ENCODE data around the gene FSD1. TPM values are rescaled to one million over a fixed set of nuclear protein-coding genes. Genes with fewer than 3 reads are reported as not detected.
A peak's percentile ranks its signal among the peaks of the same experiment; 100 is the strongest.

The FSD1 gene
- total RNA-seq, 1 experiment from 2014 or later: not detected

- DNase-seq: no peak
- Histone ChIP-seq H3K79me2 (ENCODE audit: low read length) (no peaks in the 10 kb centered on the region; the same call in 1 of the 2 replicates), H3K27me3 (ENCODE audit: low read length) (no peaks in the 10 kb centered on the region), H3K4me2 (ENCODE audit: low read depth, low read length, poor library complexity, severe bottlenecking) (peak within 1 kb of the TSS; percentile 77), H3K9me2 (replicated peaks; ENCODE audit: insufficient read depth, low read length) (no peaks in the 10 kb centered on the region), H4K20me1 (ENCODE audit: insufficient read depth, low read depth, low read length) (no peaks in the 10 kb centered on the region), H3K27ac (ENCODE audit: low read length) (no peak within 1 kb of the TSS), H3K9me3 (ENCODE audit: low read length) (no peaks in the 10 kb centered on the region), H3K9ac (ENCODE audit: low read length) (peak within 1 kb of the TSS; percentile 74), H3K4me3 (ENCODE audit: low read length) (peak within 1 kb of the TSS; percentile 64), H3K4me1 (ENCODE audit: low read length) (peaks cover 20% of the 10 kb centered on the region), H2AFZ (ENCODE audit: low read length) (peak within 1 kb of the TSS; percentile 96), H3K36me3 (ENCODE audit: insufficient read depth, low read length) (no peaks in the 10 kb centered on the region)
These were observed 34.3 kb downstream of the FSD1 start, which contains the start of gene STAP2 for GRCh38 chr19:4338441-4339355. TSS of gene STAP2 (minus strand) at chr19:4338827. CDS start at chr19:4338753, 74 bp downstream.

- peak overlapping the region; percentile 80 for H3K9ac ChIP-seq (ENCODE audit: low read length)
- no peaks in the 10 kb centered on the region for H4K20me1 ChIP-seq (ENCODE audit: insufficient read depth, low read depth, low read length)
- peaks cover 27% of the 10 kb centered on the region for H3K4me1 ChIP-seq (ENCODE audit: low read length)
- H3K4me2 ChIP-seq (ENCODE audit: low read depth, low read length, poor library complexity, severe bottlenecking): peak overlapping the region; percentile 88
- no peaks in the 10 kb centered on the region for H3K9me3 ChIP-seq (ENCODE audit: low read length)
- H2AFZ ChIP-seq (ENCODE audit: low read length): peak overlapping the region; percentile 93
- peak overlapping the region; percentile 33; the same call in 1 of the 2 replicates for H3K27ac ChIP-seq (ENCODE audit: low read length)
- no peaks in the 10 kb centered on the region for H3K27me3 ChIP-seq (ENCODE audit: low read length)
- H3K79me2 ChIP-seq (ENCODE audit: low read length): peaks cover 8% of the 10 kb centered on the region
- no peaks in the 10 kb centered on the region for H3K36me3 ChIP-seq (ENCODE audit: insufficient read depth, low read length)
- DNase-seq: no peak
- H3K4me3 ChIP-seq (ENCODE audit: low read length): peak overlapping the region; percentile 72
- H3K9me2 ChIP-seq (replicated peaks; ENCODE audit: insufficient read depth, low read length): no peaks in the 10 kb centered on the region
These were observed 37.9 kb downstream of the FSD1 start for GRCh38 chr19:4342314-4342614.

DNA sequence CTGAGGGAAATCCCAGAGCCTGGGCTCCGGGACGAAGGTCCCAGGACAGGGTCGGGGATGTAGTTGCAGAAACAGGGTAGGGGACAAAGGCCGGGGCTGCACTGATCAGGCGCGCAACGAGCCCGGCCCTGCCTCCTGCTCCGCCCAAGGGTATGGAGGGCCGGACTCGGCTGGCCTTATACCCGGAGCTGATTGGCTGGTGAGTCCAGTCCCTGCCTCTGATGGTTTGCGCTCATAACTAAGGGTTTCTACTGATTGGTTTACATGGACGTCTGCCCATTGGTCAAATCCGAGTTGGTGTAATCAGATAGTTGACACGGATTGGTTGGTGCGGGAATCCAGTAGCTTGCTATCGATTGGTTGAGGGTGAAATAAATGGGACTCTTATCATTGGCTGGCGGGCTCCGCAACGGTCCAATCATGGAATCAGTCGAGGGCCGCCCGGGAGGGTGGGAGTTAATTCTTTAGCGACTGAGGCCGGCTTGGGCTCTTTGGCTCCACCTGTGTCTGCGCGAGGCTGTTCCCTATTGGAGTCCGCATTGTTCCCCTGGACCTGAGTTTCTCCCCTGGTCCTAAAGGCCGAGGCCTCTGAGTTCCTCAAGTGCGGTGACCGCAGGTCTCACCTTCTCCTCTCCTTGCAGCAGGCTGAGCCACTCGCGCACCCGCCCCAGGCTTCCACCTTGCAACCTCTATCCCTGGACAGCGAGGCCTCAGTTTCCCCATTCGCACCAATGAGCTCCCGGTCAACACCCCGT, 38.4 kb downstream of the FSD1 start:
- Histone ChIP-seq H4K20me1 (ENCODE audit: insufficient read depth, low read depth, low read length) (no peaks in the 10 kb centered on the region), H3K4me2 (ENCODE audit: low read depth, low read length, poor library complexity, severe bottlenecking) (peak overlapping the region; percentile 100), H3K9me3 (ENCODE audit: low read length) (no peaks in the 10 kb centered on the region), H3K27ac (ENCODE audit: low read length) (peak overlapping the region; percentile 84), H3K4me3 (ENCODE audit: low read length) (peak overlapping the region; percentile 92), H3K79me2 (ENCODE audit: low read length) (peaks cover 8% of the 10 kb centered on the region), H3K4me1 (ENCODE audit: low read length) (peaks cover 27% of the 10 kb centered on the region), H2AFZ (ENCODE audit: low read length) (peak overlapping the region; percentile 94), H3K27me3 (ENCODE audit: low read length) (no peaks in the 10 kb centered on the region), H3K9me2 (replicated peaks; ENCODE audit: insufficient read depth, low read length) (no peaks in the 10 kb centered on the region), H3K9ac (ENCODE audit: low read length) (peak overlapping the region; percentile 94), H3K36me3 (ENCODE audit: insufficient read depth, low read length) (no peaks in the 10 kb centered on the region)
- DNase-seq: peak; percentile 99

DNA sequence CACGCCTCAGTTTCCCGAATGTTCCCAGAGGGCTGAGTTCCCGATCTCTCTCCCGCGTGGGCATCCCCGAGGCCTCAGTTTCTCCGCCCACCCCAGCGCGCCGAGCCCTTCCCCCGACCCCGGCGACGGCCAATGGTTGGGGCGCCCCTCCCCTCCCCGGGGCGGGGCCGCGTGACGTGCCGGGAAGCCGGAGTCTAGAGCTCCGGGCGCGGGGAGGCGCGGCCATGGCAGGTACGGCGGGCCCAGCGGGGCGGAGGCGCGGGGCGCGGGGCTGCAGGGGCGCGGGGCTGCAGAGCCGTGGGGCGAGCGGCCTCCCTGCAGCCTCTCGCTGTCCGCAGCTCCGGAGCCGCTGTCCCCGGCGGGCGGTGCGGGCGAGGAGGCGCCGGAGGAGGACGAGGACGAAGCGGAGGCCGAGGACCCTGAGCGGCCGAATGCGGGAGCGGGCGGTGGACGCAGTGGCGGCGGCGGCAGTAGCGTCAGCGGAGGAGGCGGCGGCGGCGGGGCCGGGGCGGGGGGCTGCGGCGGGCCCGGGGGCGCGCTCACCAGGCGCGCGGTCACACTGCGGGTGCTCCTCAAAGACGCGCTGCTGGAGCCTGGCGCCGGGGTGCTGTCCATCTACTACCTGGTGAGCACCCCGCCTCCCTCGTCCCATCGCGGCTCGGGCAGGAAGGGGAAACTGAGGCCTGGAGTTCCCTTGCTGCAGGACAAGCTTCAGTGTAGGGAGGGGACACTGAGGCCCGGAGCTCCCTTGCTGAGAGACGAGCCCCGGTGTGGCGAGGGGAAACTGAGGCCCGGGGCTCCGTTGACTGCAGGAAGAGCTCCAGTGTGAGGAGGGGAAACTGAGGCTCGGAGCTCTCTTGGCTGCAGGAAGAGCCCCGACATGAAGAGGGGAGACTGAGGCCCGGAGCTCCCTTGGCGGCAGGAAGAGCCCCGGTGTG, 39.2 kb downstream of the FSD1 start, which contains the start of gene MPND:
TSS of gene MPND (plus strand) at position 193 of the 938 bp plus-strand sequence. CDS start at position 225, 32 bp downstream.
- H3K9me2 ChIP-seq (replicated peaks; ENCODE audit: insufficient read depth, low read length): no peaks in the 10 kb centered on the region
- no peaks in the 10 kb centered on the region for H3K9me3 ChIP-seq (ENCODE audit: low read length)
- no peaks in the 10 kb centered on the region for H4K20me1 ChIP-seq (ENCODE audit: insufficient read depth, low read depth, low read length)
- no peaks in the 10 kb centered on the region for H3K36me3 ChIP-seq (ENCODE audit: insufficient read depth, low read length)
- H2AFZ ChIP-seq (ENCODE audit: low read length): peak within 1 kb of the TSS; percentile 94
- H3K9ac ChIP-seq (ENCODE audit: low read length): peak within 1 kb of the TSS; percentile 94
- H3K4me1 ChIP-seq (ENCODE audit: low read length): peaks cover 19% of the 10 kb centered on the region
- peaks cover 8% of the 10 kb centered on the region for H3K79me2 ChIP-seq (ENCODE audit: low read length)
- peak within 1 kb of the TSS; percentile 92 for H3K4me3 ChIP-seq (ENCODE audit: low read length)
- DNase-seq: peak; percentile 95
- H3K27ac ChIP-seq (ENCODE audit: low read length): peak within 1 kb of the TSS; percentile 84
- peak within 1 kb of the TSS; percentile 100 for H3K4me2 ChIP-seq (ENCODE audit: low read depth, low read length, poor library complexity, severe bottlenecking)
- H3K27me3 ChIP-seq (ENCODE audit: low read length): no peaks in the 10 kb centered on the region

GRCh38 chr19:4345342-4346019, 41.1 kb downstream of the FSD1 start:
- DNase-seq: no peak
- no peak overlapping the region for H3K9ac ChIP-seq (ENCODE audit: low read length)
- H3K36me3 ChIP-seq (ENCODE audit: insufficient read depth, low read length): no peaks in the 10 kb centered on the region
- H3K4me1 ChIP-seq (ENCODE audit: low read length): peaks cover 18% of the 10 kb centered on the region
- H3K4me2 ChIP-seq (ENCODE audit: low read depth, low read length, poor library complexity, severe bottlenecking): no peak overlapping the region
- H3K9me2 ChIP-seq (replicated peaks; ENCODE audit: insufficient read depth, low read length): no peaks in the 10 kb centered on the region
- H2AFZ ChIP-seq (ENCODE audit: low read length): no peak overlapping the region
- H3K27me3 ChIP-seq (ENCODE audit: low read length): no peaks in the 10 kb centered on the region
- H4K20me1 ChIP-seq (ENCODE audit: insufficient read depth, low read depth, low read length): no peaks in the 10 kb centered on the region
- H3K9me3 ChIP-seq (ENCODE audit: low read length): no peaks in the 10 kb centered on the region
- H3K27ac ChIP-seq (ENCODE audit: low read length): no peak overlapping the region
- no peak overlapping the region for H3K4me3 ChIP-seq (ENCODE audit: low read length)
- H3K79me2 ChIP-seq (ENCODE audit: low read length): peaks cover 8% of the 10 kb centered on the region

- Histone ChIP-seq H3K9me3 (ENCODE audit: low read length) (no peaks in the 10 kb centered on the region), H3K27me3 (ENCODE audit: low read length) (no peaks in the 10 kb centered on the region), H3K9me2 (replicated peaks; ENCODE audit: insufficient read depth, low read length) (no peaks in the 10 kb centered on the region), H3K27ac (ENCODE audit: low read length) (no peak overlapping the region), H3K4me3 (ENCODE audit: low read length) (no peak overlapping the region), H3K36me3 (ENCODE audit: insufficient read depth, low read length) (no peaks in the 10 kb centered on the region), H3K4me1 (ENCODE audit: low read length) (peaks cover 18% of the 10 kb centered on the region), H3K79me2 (ENCODE audit: low read length) (peaks cover 8% of the 10 kb centered on the region), H4K20me1 (ENCODE audit: insufficient read depth, low read depth, low read length) (no peaks in the 10 kb centered on the region), H2AFZ (ENCODE audit: low read length) (no peak overlapping the region), H3K4me2 (ENCODE audit: low read depth, low read length, poor library complexity, severe bottlenecking) (no peak overlapping the region), H3K9ac (ENCODE audit: low read length) (no peak overlapping the region)
- no peak for DNase-seq
These were observed 41.6 kb downstream of the FSD1 start for GRCh38 chr19:4346020-4346383.

DNA sequence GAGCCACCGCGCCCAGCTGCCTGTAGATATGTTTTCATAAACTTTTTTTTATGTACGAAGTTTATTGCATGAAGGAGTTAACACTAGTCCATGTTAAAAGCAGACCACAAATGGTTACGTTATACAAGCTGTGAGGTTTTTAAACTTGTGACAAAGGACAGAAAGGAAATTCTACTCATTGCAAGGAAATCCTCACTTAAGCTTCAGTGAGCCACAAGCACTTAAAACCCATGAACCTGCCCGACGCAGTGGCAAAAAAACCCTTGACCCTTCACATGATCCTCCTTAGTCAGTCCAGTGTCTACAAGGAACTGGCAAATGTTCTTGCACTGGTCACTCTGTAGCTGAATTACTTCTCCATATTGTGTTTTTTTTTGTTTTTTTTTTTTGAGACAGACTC, 43.1 kb downstream of the FSD1 start:
- H3K36me3 ChIP-seq (ENCODE audit: insufficient read depth, low read length): no peaks in the 10 kb centered on the region
- peaks cover 12% of the 10 kb centered on the region for H3K4me1 ChIP-seq (ENCODE audit: low read length)
- H3K9ac ChIP-seq (ENCODE audit: low read length): no peak overlapping the region
- no peak overlapping the region for H2AFZ ChIP-seq (ENCODE audit: low read length)
- H3K27ac ChIP-seq (ENCODE audit: low read length): no peak overlapping the region
- no peak overlapping the region for H3K4me3 ChIP-seq (ENCODE audit: low read length)
- no peak for DNase-seq
- no peaks in the 10 kb centered on the region for H3K9me2 ChIP-seq (replicated peaks; ENCODE audit: insufficient read depth, low read length)
- peaks cover 8% of the 10 kb centered on the region for H3K79me2 ChIP-seq (ENCODE audit: low read length)
- H3K4me2 ChIP-seq (ENCODE audit: low read depth, low read length, poor library complexity, severe bottlenecking): no peak overlapping the region
- H3K9me3 ChIP-seq (ENCODE audit: low read length): no peaks in the 10 kb centered on the region
- H3K27me3 ChIP-seq (ENCODE audit: low read length): no peaks in the 10 kb centered on the region
- no peaks in the 10 kb centered on the region for H4K20me1 ChIP-seq (ENCODE audit: insufficient read depth, low read depth, low read length)

Measured in Karpas-422 (cell line).